GM18508 (cell line): ENCODE results near the gene ZBTB3.
"Not testable (repeated sequence)": the region's sequence is repeated elsewhere in the genome, so short reads cannot be mapped to it uniquely, and the experiment has no call there.

Source experiments
- ATAC-seq: cut with Tn5 transposase; IDR thresholded peaks from one replicate; pipeline ENCODE4 v1.9.1; 2021; ENCODE audit warnings: moderate number of reproducible peaks; ENCODE audit not compliant: insufficient read depth, unreplicated experiment

The ZBTB3 gene

GRCh38 chr11:62716816-62717215, 37.1 kb downstream of the ZBTB3 start:
- ATAC-seq, result no peak

DNA sequence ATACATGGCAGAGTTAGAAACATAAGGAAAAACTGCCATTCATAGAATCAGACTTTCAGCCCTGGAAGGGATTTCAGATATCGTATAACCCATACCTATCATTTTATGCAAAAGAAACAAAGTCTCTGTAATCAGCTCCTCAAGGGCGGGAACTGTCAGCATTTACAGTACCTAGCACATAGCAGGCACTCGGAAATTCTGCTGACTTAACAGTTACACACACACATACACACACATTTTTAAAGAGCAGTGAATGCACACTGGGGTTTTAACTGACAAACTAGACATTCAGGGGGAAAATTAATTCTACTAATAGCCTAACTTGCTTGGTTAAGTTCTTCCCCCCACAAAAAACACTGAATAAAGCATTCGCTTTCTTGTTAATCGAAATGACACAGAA, 37.8 kb downstream of the ZBTB3 start:
- ATAC-seq, result no peak

DNA sequence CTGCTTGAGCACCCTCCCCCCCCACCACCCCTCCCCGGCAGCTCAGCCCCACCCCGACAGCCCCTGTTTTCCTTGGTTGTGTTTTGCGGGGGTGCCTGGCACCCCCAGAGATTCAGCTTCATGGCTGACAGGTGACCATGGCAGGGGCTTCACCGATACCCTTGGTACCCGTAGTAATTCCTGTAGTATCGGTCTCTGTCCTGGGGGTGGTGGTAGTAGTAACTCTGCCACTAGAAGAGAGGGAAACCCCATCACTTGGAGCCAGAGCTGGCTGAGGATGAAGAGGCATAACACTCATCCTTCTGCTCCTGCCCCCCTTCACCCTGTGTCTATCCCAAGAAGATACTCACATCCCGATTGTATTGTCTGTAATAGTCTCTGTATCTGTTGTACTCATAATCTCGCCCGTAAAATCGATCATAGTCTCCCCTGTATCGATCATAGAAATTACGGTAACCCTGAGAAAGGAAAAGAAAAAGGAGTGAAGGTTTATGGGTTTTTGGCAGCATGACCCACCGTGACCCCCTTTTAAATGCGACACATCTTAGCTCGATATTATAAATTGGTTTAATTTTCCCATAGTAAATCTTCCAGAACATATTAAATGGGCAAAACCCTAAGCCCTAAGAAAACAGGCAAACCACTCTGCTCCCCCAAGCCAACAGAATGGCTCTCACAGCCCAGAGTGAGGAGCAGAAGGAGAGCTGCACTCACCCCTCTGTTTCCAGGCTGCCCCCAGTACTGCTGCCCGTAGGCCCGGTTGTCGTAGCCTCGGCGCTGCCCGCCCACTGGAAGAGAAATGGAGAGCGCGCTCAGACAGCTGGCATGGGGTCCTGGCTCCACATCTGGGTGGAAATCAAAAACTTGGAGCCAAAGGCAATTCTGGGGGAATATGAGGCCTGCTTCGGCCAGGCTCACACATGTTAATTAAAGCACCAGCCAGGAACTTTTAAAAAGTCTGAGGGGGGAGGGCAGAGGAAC, 38.5 kb downstream of the ZBTB3 start:
- no peak for ATAC-seq

DNA sequence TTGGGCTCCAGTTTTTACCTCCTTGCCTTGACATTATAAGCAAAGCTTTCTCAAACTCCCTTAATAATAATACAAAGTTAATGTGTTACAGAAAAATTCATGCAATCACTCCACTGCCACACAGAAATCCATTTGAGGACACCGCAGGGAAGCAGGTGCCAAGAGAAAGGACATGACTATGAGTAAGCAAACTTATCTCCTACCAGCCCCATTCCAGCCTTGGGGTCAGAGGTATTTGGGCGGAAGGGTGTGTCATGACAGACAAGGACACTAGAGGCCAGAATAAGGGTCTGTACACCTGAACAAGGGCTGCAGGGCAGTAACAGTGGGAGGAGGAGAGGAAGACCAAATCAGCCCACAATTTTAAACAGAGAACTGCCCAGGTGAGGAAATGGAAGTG, 40.6 kb downstream of the ZBTB3 start:
- ATAC-seq, result no peak

DNA sequence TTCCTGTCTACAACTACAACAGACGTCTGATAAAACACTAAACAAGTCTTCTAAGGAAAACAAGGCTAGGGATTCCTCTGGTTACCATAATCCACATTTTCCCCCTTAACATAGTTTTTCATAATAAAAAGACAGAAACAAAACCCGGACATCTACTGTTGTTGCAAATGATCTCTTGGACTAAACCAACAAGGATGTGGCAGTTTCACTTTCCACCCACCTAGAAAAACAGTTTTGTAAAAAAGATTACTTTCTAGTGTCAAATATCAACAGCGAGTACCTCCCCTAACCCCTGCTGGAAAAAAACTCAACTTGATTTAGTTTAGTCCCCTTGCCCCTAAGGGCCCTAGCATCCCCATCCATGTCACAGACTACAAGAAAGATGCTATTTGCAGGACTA, 41.1 kb downstream of the ZBTB3 start:
- ATAC-seq, result no peak

DNA sequence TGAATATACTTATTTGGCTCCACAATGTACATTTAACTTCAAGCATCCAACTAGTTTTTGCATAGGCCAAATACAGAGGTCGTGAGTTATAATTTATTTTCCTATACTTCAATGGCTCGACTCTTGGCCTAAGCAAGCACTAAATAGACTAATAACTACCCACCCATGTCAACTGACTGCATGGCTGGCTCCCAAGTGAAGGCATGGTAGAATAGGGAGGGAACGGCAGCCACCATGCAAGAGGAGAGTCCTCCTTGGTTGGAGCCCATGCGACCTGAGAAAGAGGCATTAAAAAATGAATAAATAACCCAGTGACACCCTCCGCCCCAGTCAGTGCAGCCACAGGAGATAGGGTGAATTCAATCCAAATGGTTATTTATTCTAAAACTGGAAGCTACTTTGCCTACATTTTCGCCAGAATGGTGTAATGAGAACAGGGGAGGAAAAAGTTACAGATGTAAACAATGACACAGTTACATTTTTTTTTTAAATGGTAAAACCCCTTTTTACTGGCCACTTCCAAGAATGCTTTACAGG, 41.6 kb downstream of the ZBTB3 start:
- no peak for ATAC-seq

GRCh38 chr11:62710001-62710345, 44.0 kb downstream of the ZBTB3 start:
- ATAC-seq, result no peak

- peak; percentile 43 for ATAC-seq
These were observed 44.5 kb downstream of the ZBTB3 start for GRCh38 chr11:62709247-62710000.

DNA sequence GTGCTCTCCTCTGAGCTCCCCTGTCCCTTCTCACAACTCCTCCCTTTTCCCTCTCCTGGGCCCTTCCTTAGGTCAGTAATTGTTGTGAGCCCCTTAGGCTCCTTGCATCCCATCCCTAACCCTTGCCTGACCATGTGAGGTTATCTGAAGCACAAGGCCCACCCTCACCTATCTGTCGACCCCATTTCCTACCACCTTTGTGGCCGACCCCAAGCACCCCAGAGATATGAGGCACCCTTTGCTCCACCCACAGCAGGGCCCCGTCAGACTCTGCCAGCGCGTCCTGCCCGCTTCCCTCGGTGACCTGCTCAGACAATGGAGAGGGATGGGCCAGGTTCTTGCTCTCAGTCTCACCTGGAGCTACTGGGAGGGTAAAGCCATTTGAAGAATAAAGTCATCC, 45.2 kb downstream of the ZBTB3 start:
- no peak for ATAC-seq

GRCh38 chr11:62708392-62708791, 45.6 kb downstream of the ZBTB3 start:
- no peak for ATAC-seq

DNA sequence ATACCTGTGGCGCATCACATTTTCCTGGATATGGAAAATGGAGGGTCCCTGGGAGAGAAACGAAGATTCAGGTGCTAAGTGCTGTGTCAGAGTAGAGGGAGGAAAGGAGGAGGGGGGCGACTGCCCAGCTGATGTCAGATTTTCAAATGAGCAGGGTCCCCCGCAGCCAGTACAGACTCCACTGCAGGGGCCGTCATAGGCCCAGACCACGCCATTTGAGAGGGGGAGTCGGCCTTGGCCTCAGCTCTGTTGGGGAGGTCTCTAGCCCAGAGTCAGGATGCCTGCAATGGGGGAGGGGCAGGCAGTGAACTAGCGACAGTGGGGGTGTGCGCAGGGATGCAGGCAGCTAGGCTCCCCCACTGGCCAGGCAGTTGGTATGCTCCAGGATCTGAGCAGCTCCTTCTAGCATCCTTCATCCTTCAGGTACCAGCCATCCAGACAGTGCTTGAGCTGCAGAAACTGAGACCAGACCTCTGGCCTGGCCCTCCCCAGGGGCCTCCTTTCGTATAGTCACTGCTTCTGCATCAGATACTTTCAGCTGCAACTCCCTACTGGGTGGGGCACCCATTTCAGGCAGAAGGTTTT, 46.6 kb downstream of the ZBTB3 start, which contains the start of the genes BSCL2 and GNG3:
BSCL2 (minus strand) TSS at position 148 of the 585 bp plus-strand sequence. CDS start 229 bp downstream, outside the sequence.
GNG3 (plus strand) TSS at position 400 of the 585 bp plus-strand sequence. CDS start 620 bp downstream, outside the sequence.
- no peak for ATAC-seq

DNA sequence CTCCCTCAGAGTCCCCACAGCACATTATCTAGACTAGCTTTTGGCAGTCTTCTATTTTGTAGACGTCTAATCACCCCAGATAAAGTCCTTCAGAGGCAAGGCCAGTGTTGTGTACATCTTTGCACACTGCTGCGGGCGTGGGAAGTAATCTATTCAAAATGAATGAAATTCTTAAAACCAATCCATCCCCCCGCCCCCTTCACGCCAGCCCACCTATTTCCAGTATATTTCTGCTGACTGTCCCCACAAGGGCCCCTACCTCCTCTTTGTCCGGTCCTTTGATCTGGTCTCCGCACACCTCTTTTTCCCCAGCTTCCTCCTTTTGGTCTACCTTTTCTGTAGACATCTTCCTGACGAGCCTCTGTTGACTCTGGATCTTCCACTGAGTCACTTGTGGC, 47.1 kb downstream of the ZBTB3 start:
- no peak for ATAC-seq

- ATAC-seq, result no peak
These were observed 47.8 kb downstream of the ZBTB3 start for GRCh38 chr11:62705880-62706849.

DNA sequence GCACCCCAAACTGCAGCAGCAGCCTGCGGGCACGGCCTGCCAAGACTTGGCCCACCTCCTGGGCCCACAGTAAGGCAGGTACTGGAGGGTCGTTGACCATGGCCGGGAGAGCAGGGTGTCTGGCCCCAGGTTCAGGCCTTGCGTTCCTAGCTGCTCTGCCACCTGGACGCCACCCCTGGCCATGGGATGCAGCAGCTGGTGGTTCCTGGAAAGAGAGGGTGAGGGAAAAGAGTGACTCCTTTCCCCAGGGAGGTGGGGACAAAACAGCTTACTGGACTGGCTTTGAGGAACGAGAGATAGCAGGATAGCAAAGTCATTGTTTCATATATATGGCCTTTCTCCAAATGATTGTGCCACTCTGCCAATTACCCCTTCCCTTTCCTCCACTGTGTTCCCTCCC, 48.5 kb downstream of the ZBTB3 start:
- ATAC-seq, result no peak

- not testable (repeated sequence) for ATAC-seq
These were observed 50.0 kb downstream of the ZBTB3 start for GRCh38 chr11:62703921-62704320.

DNA sequence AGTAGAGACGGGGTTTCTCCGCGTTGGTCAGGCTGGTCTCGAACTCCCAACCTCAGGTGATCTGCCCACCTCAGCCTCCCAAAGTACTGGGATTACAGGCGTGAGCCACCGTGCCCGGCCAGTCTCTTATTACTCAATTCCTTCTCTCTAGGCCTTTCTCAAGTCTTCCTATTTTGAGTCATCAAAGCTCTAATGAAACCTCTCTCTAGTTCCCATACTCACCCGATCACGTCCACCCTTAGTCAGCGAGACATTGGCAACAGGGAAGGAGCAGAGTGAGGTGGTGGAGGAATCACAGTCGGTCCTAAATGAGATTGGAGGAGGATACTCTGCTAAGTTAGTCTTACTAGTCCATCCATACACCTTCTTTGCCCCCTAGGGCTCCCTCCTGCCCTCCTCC, 51.7 kb downstream of the ZBTB3 start:
- no peak for ATAC-seq
